HG03064 (cell line): ENCODE measurements around the gene IFT52.
A peak's percentile ranks its signal among the peaks of the same experiment; 100 is the strongest.

Experiments used
- ATAC-seq: cut with Tn5 transposase; IDR thresholded peaks from one replicate; pipeline ENCODE4 v1.9.1; 2021; ENCODE audit warnings: low read depth; ENCODE audit not compliant: unreplicated experiment

IFT52 gene

GRCh38 chr20:43682446-43682845 lies 91.7 kb downstream of the IFT52 start:
- peak; percentile 21 for ATAC-seq

DNA sequence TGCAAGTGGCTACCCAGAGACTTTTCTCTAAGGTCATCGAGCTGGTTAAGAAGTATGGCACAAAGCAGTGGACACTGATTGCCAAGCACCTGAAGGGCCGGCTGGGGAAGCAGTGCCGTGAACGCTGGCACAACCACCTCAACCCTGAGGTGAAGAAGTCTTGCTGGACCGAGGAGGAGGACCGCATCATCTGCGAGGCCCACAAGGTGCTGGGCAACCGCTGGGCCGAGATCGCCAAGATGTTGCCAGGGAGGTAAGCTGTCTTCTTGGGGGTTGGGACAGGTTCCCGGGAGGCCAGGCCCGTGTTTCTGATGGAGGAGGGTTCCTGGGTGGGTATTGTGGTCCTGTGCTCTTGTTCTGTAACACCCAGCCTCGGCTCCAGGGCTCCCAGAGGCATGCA lies 96.1 kb downstream of the IFT52 start:
- ATAC-seq = no peak

DNA sequence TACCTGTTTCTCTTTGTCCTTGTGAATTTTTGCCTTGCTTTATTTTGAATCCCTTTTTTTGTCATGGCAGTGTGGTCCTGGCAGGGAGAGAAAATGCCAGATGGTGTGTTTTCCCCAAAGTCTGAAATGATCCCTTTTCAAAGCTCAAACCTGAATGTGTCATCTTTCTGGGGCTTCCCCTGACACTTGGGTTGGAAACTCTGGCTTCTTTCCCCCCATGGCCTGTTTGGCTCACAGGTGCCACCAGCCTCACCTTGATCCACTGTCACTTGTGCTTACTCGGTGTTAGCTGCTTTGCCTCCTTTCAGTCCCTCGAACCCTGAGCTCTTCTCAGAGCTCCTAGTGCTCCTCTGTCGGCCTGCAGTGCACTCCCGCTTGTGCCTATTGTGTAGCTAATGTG lies 98.4 kb downstream of the IFT52 start:
- no peak for ATAC-seq

- no peak for ATAC-seq
Observed at GRCh38 chr20:43690943-43691598, 100.3 kb downstream of the IFT52 start.

DNA sequence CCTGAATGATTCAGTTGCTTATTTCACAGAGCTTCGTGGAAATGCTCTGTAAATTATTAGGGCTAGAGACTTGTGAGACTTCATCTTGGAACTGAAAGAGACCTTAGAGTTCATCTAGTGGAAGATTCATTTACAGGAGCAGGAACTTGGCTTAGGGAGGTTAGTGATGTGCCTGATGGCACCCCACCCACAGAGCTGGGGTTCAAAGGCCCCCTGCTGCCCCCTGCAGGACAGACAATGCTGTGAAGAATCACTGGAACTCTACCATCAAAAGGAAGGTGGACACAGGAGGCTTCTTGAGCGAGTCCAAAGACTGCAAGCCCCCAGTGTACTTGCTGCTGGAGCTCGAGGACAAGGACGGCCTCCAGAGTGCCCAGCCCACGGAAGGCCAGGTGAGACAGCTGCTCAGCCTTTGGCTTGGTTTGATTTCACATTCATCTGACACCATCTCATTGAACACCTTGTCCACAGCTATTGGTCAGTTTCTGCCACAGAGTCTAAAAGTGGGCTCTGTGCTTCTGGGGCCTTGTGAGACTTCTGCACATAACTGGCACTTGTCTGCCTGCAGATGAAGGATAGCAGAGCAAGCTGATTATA lies 101.3 kb downstream of the IFT52 start:
- no peak for ATAC-seq

- no peak for ATAC-seq
Observed at GRCh38 chr20:43694763-43695162, 104.0 kb downstream of the IFT52 start.

DNA sequence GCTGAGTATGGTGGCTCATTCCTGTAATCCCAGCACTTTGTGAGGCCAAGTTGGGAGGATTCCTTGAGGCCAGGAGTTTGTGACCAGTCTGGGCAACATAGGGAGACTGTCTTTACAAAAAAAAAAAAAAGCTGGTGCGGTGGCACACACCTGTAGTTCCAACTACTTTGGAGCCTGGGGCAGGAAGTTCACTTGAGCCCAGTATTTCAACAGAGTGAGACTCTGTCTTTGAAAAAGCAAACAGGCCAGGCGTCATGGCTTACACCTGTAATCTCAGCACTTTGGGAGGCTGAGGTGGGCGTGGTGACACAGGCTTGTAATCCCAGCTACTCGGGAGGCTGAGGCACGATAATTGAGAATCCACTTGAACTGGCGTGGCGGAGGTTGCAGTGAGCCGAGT lies 104.8 kb downstream of the IFT52 start:
- no peak for ATAC-seq
